B cell (primary cell): ENCODE results near the gene TFAP2D. TPM values are rescaled to one million over a fixed set of nuclear protein-coding genes. Genes with fewer than 3 reads are reported as not detected.

Source experiments
- ATAC-seq: fragments of 200-7000 bp; cut with Tn5 transposase; one replicate; pipeline ENCODE4 v1.10.0; 2021; ENCODE audit warnings: low read depth, mild to moderate bottlenecking, moderate number of reproducible peaks, moderate library complexity
- CTCF ChIA-PET: fragments of 350-600 bp; sonication (Branson Sonifier 250); formaldehyde crosslinking; loops from one replicate; lab custom pipeline; 2021; ENCODE audit warnings: antibody characterized with exemption, inconsistent platforms; lab: Charles Lee
- POLR2A ChIA-PET: fragments of 350-600 bp; sonication (Branson Sonifier 250); formaldehyde crosslinking; loops from one replicate; lab custom pipeline; 2021; ENCODE audit warnings: antibody characterized with exemption; lab: Charles Lee
- DNase-seq: peaks from one replicate; pipeline ENCODE4 v3.0.0; 2013
- H2AFZ ChIP-seq: 2 replicates; pipeline ENCODE4 v1.6.1; 2012; ENCODE audit warnings: mild to moderate bottlenecking, low read depth, low read length; ENCODE audit not compliant: insufficient read depth, poor library complexity, severe bottlenecking
- H3K27ac ChIP-seq, 2 donors: 1 replicate in 1 of 2; 2 replicates in 1 of 2; pipeline ENCODE4 v1.5.1; 2012 to 2013; ENCODE audit warnings: low read length in 2 of 2, mild to moderate bottlenecking in 2 of 2, moderate library complexity in 1 of 2
- H3K27me3 ChIP-seq, 4 experiments: fragments of 200-600 bp in 1 of 4; sonication (generic) in 1 of 4; replicated peaks in 1 of 4; 1 replicate in 2 of 4; 2 replicates in 2 of 4; pipeline versions ENCODE4 v1.6.1 to v1.7.0; 2013 to 2016; ENCODE audit warnings: low read length in 3 of 4, mild to moderate bottlenecking in 2 of 4, mixed read lengths in 1 of 4, moderate library complexity in 1 of 4; ENCODE audit not compliant: insufficient read depth in 4 of 4, control insufficient read depth in 3 of 4; ENCODE audit errors: control extremely low read depth in 1 of 4
- H3K36me3 ChIP-seq, 2 experiments: replicated peaks in 1 of 2; 1 replicate in 1 of 2; 2 replicates in 1 of 2; pipeline versions ENCODE4 v1.6.1 to v1.7.1; 2013; ENCODE audit warnings: low read length in 1 of 2; ENCODE audit not compliant: insufficient read depth in 2 of 2, control insufficient read depth in 1 of 2; ENCODE audit errors: control extremely low read depth in 1 of 2, extremely low read depth in 1 of 2
- H3K4me1 ChIP-seq, 2 donors: fragments of 200-600 bp in 1 of 2; sonication (generic) in 1 of 2; 1 replicate in 1 of 2; 2 replicates in 1 of 2; pipeline versions ENCODE4 v1.5.1 to v1.6.1; 2013 to 2017; ENCODE audit warnings: low read length in 2 of 2; ENCODE audit not compliant: control insufficient read depth in 2 of 2, insufficient read depth in 2 of 2
- H3K4me2 ChIP-seq: replicated peaks from 2 replicates; pipeline ENCODE3; 2012; ENCODE audit warnings: mild to moderate bottlenecking, low read depth, low read length; ENCODE audit not compliant: poor library complexity, severe bottlenecking
- H3K4me3 ChIP-seq, 5 experiments: fragments of 200-600 bp in 1 of 5; sonication (generic) in 1 of 5; 1 replicate in 3 of 5; 2 replicates in 2 of 5; pipeline versions ENCODE4 v1.5.1 to v1.7.0; 2011 to 2016; ENCODE audit warnings: low read length in 4 of 5, mild to moderate bottlenecking in 4 of 5, low read depth in 2 of 5, control low read depth in 1 of 5, moderate library complexity in 1 of 5; ENCODE audit not compliant: insufficient read depth in 1 of 5; ENCODE audit errors: control extremely low read depth in 1 of 5, extremely low read depth in 1 of 5
- H3K79me2 ChIP-seq: fragments of 200-600 bp; sonication (generic); one replicate; pipeline ENCODE4 v1.6.0; 2016; ENCODE audit warnings: low read length; ENCODE audit not compliant: control insufficient read depth, insufficient read depth
- H3K9ac ChIP-seq: fragments of 200-600 bp; sonication (generic); 2 replicates; pipeline ENCODE4 v1.6.1; 2017; ENCODE audit warnings: mild to moderate bottlenecking, low read length, moderate library complexity
- H3K9me3 ChIP-seq, 3 donors: one replicate each; pipeline versions ENCODE4 v1.6.1 to v1.7.1; 2013; ENCODE audit warnings: low read length in 2 of 3; ENCODE audit not compliant: control insufficient read depth in 2 of 3, insufficient read depth in 1 of 3; ENCODE audit errors: control extremely low read depth in 1 of 3
- H4K20me1 ChIP-seq: 2 replicates; pipeline ENCODE4 v1.6.0; 2012; ENCODE audit warnings: mild to moderate bottlenecking, low read length; ENCODE audit not compliant: insufficient read depth, control insufficient read depth, poor library complexity, severe bottlenecking
- H3K27ac Mint-ChIP-seq: one replicate; pipeline ENCODE4 v1.8.0; 2021; ENCODE audit warnings: mixed read lengths
- H3K27me3 Mint-ChIP-seq: one replicate; pipeline ENCODE4 v1.8.0; 2021; ENCODE audit warnings: mixed read lengths
- H3K4me1 Mint-ChIP-seq: one replicate; pipeline ENCODE4 v1.8.0; 2021; ENCODE audit warnings: mixed read lengths
- H3K4me3 Mint-ChIP-seq: one replicate; pipeline ENCODE4 v1.8.0; 2021; ENCODE audit warnings: mixed read lengths
- H3K9me3 Mint-ChIP-seq: one replicate; pipeline ENCODE4 v1.8.0; 2022; ENCODE audit warnings: mixed read lengths; ENCODE audit not compliant: insufficient read depth
- EZH2 ChIP-seq: IDR thresholded peaks from 2 replicates; pipeline ENCODE4 v1.6.1; 2012; ENCODE audit warnings: borderline replicate concordance, low read depth, mild to moderate bottlenecking, moderate library complexity, low read length; ENCODE audit not compliant: insufficient read depth, poor library complexity, severe bottlenecking
- WGBS: methylation state at CpG from one replicate; pipeline ENCODE4 v1.1.5; 2013; ENCODE audit warnings: missing lambda C conversion rate; ENCODE audit not compliant: insufficient coverage; 5-methylcytosine and 5-hydroxymethylcytosine counted together
- intact Hi-C: fragments of 100-400 bp; cut with micrococcal nuclease; formaldehyde crosslinking; loops from one replicate; pipeline ENCODE4 v1.10.0; 2022
- polyA plus RNA-seq: library from polyadenylated mRNA; depleted of rRNA; stranded (reverse); fragments of >200 nt; gene quantifications from 2 replicates; pipeline ENCODE4 v1.2.3, GENCODE V29; 2012
- total RNA-seq, 2 donors: library from RNA; stranded (reverse); fragments of 120-200 nt in 1 of 2; gene quantifications; 1 replicate in 1 of 2; 2 replicates in 1 of 2; pipeline versions ENCODE4 v1.2.3 to v1.2.4, GENCODE V29; 2013 to 2022
- TF ChIP-seq, protein P1 (sequence below): fragments of 200-600 bp; IDR thresholded peaks from one replicate; pipeline ENCODE4 v1.8.0; 2022; ENCODE audit warnings: antibody characterized with exemption, mild to moderate bottlenecking

The TFAP2D gene
- total and polyA plus RNA-seq, 2 donors (not counting 1 experiment from before 2014, with no cell fraction given), result not detected

GRCh38 chr6:50778696-50779095, 65.4 kb downstream of the TFAP2D start:
- H3K4me2 ChIP-seq, result no peak overlapping the region
- H3K79me2 ChIP-seq, result no peaks in the 10 kb centered on the region
- H3K27me3 ChIP-seq, result no peaks in the 10 kb centered on the region
- H3K4me1 ChIP-seq, result no peaks in the 10 kb centered on the region
- ChIA-PET POLR2A (no interaction called here), CTCF (no interaction called here)
- no peak overlapping the region for H2AFZ ChIP-seq
- Mint-ChIP-seq H3K27ac (no peak overlapping the region), H3K4me1 (no peaks in the 10 kb centered on the region), H3K4me3 (no peak overlapping the region), H3K9me3 (no peaks in the 10 kb centered on the region), H3K27me3 (no peaks in the 10 kb centered on the region)
- no peaks in the 10 kb centered on the region for H3K36me3 ChIP-seq
- no peak overlapping the region for H3K9ac ChIP-seq
- DNase-seq, result no peak
- no peak for ATAC-seq
- H3K9me3 ChIP-seq, result no peaks in the 10 kb centered on the region
- no peak overlapping the region for H3K27ac ChIP-seq
- intact Hi-C loops, result no loop called here
- no peaks in the 10 kb centered on the region for H4K20me1 ChIP-seq
- no peak for TF ChIP-seq EZH2
- TF ChIP-seq, protein P1, sequence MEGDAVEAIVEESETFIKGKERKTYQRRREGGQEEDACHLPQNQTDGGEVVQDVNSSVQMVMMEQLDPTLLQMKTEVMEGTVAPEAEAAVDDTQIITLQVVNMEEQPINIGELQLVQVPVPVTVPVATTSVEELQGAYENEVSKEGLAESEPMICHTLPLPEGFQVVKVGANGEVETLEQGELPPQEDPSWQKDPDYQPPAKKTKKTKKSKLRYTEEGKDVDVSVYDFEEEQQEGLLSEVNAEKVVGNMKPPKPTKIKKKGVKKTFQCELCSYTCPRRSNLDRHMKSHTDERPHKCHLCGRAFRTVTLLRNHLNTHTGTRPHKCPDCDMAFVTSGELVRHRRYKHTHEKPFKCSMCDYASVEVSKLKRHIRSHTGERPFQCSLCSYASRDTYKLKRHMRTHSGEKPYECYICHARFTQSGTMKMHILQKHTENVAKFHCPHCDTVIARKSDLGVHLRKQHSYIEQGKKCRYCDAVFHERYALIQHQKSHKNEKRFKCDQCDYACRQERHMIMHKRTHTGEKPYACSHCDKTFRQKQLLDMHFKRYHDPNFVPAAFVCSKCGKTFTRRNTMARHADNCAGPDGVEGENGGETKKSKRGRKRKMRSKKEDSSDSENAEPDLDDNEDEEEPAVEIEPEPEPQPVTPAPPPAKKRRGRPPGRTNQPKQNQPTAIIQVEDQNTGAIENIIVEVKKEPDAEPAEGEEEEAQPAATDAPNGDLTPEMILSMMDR, result no peak
- no peak overlapping the region for H3K4me3 ChIP-seq

DNA sequence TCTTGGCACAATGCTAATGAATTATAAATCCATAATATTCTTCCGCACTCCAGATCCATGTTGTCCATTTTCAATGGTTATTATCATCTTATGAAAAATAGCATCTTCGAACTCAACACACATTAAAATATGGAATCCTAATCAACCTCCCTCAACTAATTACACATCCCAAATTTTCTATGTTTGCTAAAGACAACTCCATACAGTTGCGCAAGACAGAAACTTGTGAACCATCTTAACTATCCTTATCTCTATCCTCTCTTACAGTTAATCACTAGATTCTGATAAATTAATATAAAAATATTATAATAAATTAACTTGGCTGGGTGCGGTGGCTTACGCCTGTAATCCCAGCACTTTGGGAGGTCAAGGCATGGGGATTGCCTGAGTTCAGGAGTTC, 67.1 kb downstream of the TFAP2D start:
- Histone ChIP-seq H3K27ac (no peak overlapping the region), H2AFZ (no peak overlapping the region), H3K36me3 (no peaks in the 10 kb centered on the region), H4K20me1 (no peaks in the 10 kb centered on the region), H3K9ac (no peak overlapping the region), H3K79me2 (no peaks in the 10 kb centered on the region), H3K27me3 (peaks cover 0 to 2% (median 0%) of the 10 kb centered on the region in 4 experiments), H3K4me3 (no peak overlapping the region), H3K4me2 (no peak overlapping the region), H3K4me1 (no peaks in the 10 kb centered on the region), H3K9me3 (no peaks in the 10 kb centered on the region)
- CTCF ChIA-PET, result no interaction called here
- TF ChIP-seq EZH2, result no peak
- TF ChIP-seq, protein P1, result no peak
- POLR2A ChIA-PET, result no interaction called here
- Mint-ChIP-seq H3K4me3 (no peak overlapping the region), H3K27me3 (no peaks in the 10 kb centered on the region), H3K4me1 (no peaks in the 10 kb centered on the region), H3K27ac (no peak overlapping the region), H3K9me3 (no peaks in the 10 kb centered on the region)
- DNase-seq (no peak), ATAC-seq (no peak)
- intact Hi-C loops, result no loop called here
- 80% methylated on average over 1 of the region's 5 CpGs for WGBS
